Cardiac fibroblast (primary cell): ENCODE data around the gene KCNK6.

Source experiments
- DNase-seq, 2 donors: peaks; one replicate each; pipeline versions ENCODE4 v3.0.0 to v3.0.0-alpha.2; 2010; ENCODE audit warnings: low read depth in 2 of 2
- H3K4me3 ChIP-seq, 2 donors: replicated peaks in 1 of 2; 1 replicate in 1 of 2; 2 replicates in 1 of 2; pipeline ENCODE4 v1.5.1; 2011; ENCODE audit warnings: low read depth in 2 of 2, low read length in 2 of 2, mild to moderate bottlenecking in 2 of 2, moderate library complexity in 1 of 2
- TF ChIP-seq, protein P1 (sequence below): IDR thresholded peaks from one replicate; pipeline ENCODE4 v1.5.1; 2011; ENCODE audit warnings: low read depth, mild to moderate bottlenecking, low read length, inconsistent platforms

KCNK6 gene

DNA sequence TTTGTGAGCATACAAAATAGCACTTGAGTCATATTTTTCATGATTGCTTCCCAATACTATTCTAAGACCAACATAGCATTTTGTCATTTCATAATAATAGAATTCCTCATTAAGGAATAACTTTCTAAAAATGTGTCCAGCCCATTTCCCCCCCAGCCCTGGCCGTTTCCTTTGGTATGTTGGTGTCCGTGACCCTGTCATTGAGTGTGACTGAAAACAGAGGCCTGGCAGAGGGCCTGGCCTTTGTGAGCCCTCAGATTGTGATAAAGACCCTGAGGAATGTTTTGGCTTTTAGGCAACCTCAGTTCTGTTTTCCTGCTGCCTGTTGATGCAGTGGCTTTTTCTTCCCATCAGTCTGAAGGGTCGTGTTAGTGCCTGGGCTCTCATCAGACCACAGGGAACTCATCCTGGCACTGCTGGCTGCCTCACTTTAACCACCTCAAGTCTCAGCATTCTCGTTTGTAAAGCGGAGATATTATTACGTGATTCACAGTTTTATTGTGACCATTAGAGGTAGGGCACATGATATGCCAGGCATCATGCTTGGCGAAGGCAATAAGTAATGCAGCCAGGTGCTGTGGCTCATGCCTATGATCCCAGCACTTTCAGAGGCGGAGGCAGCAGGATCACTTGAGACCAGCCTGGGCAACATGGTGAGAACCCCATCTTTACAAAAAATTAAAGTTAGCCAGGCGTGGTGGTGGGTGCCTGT, 41.5 kb upstream of the KCNK6 start:
- no peak overlapping the region for H3K4me3 ChIP-seq
- DNase-seq = peak; percentile 72 to 91
- TF ChIP-seq, protein P1, sequence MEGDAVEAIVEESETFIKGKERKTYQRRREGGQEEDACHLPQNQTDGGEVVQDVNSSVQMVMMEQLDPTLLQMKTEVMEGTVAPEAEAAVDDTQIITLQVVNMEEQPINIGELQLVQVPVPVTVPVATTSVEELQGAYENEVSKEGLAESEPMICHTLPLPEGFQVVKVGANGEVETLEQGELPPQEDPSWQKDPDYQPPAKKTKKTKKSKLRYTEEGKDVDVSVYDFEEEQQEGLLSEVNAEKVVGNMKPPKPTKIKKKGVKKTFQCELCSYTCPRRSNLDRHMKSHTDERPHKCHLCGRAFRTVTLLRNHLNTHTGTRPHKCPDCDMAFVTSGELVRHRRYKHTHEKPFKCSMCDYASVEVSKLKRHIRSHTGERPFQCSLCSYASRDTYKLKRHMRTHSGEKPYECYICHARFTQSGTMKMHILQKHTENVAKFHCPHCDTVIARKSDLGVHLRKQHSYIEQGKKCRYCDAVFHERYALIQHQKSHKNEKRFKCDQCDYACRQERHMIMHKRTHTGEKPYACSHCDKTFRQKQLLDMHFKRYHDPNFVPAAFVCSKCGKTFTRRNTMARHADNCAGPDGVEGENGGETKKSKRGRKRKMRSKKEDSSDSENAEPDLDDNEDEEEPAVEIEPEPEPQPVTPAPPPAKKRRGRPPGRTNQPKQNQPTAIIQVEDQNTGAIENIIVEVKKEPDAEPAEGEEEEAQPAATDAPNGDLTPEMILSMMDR = no peak

DNA sequence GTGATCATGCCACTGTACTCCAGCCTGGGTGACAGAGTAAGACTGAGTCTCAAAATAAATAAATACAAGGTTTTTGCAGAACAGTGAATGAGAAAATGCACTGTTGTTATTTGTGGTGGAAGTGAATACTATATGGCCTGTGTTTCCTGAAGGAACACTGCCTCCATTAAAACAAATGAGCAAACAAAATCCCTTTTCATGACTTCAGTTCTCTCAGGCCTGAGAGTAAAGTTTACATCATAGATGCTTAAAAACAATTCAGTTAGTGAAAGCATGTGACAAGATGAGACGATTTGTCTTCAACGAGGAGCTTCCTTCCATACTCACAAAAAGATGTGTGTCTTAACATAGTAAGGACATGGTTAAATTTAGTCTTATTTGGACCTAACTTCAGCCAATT, 40.9 kb upstream of the KCNK6 start:
- DNase-seq = no peak
- TF ChIP-seq, protein P1 = no peak
- no peak overlapping the region for H3K4me3 ChIP-seq

DNA sequence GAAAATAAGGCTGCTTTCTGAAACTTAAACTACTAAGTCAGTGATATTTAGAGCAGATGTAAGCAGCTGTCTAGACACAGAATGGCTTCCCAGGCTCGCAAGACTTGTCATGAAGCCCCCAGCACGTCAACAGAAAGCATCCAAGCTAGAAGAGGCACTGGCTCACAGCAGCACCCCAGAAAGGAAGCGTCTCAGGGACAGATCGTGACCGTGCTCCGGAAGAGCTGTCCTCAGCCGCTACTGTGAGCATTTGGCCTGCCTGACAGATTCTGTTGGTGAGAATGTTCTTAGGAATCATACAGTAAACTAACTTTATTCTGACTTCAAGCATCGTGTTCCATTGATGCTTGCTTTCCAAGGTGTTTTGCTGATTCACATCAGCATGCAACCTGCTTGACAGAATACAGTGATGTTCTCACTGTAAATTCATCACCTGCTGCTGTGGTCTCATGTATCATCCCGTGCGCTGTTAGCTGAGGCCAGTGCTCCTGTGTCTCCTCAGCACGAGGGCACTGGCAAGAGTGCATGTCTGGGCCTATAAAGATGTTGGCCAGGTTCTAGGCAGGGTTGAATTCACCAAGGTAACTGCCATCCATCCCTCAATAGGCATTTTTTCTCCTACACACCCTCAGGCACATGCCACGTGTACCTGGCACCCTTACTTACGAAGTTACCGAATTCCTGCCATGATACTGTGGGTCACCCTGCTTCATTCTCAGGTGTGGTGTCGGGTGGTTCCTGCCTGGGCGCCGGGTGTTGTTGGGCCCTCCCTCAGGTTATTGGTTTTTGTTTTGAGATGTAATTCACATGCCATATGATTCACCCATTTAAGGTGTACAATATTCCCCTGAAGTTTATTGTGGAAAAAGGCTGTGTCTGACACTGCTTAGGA, 39.4 kb upstream of the KCNK6 start:
- no peak overlapping the region for H3K4me3 ChIP-seq
- TF ChIP-seq, protein P1 = no peak
- DNase-seq = no peak

DNA sequence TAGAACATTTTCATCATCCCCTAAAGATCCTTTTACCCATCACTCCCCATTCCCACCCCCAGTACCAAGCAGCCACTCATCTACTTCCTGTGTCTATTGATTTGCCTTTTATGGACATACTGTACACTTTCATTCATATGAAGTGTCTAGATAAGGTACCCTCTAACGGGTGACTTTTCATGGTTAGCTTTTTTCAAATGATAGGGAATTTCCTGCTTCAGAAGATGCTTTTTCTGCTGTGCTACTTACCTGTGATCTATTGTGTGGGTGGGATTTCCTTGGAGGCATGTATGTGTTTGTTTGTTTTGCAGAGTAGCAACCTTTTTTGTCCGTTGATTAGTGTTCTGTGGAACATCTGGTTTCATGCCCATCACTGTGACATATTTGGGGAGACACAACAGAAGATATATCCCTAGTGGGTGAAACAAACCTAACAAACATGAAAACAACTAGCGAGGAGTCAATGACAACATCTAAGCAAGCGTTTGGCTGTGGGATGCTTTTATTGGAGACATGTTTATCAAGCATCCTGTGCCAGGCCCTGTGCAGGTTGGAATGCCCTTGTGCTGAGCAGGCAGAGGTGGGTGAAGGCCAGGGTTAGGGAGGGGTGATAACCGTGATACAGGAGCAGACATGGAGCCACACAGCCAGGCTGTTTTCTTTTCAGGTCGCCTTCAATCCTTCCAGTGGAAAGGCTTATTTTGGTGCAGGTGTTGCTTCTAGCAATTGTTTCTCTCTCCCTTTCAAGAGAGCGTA, 37.7 kb upstream of the KCNK6 start:
- DNase-seq = no peak
- TF ChIP-seq, protein P1 = no peak
- H3K4me3 ChIP-seq = no peak overlapping the region

DNA sequence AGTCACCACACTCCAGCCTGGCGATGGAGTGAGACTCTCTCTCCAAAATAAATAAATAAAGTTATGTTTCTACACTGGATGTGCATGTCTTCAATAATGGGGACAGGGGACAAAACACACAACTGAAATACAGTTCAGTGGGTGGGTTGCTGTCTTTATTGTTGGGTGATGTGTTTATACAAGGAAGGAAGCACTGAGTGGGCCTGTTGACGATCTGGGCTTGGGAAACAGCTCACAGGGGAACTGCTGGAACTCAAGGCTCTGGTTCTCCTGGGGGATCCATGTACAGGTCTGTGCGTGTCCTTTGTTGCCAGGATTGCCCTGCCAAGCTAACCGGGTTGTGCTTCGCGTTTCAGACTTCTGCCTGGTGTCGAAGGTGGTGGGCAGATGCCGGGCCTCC, 36.4 kb upstream of the KCNK6 start:
- no peak overlapping the region for H3K4me3 ChIP-seq
- no peak for DNase-seq
- TF ChIP-seq, protein P1 = no peak

DNA sequence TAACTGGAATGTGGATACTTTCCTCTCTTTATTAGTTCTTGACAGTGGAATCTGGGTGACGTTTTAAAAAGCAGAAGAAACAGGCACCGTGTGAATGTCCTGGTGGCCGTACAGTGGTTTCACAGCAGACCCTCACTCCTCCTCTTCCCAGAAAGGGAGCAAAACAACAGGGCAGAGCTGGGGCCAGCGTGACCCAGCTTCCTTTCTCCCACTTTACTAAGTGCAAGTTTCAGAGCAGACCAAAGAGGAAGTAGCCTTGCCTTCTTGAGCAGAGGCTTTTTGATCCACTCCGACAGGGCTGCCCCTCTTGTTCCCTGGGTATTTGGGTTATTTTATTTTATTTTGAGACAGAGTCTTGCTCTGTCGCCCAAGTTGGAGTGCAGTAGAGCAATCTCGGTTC, 35.2 kb upstream of the KCNK6 start:
- no peak overlapping the region for H3K4me3 ChIP-seq
- no peak for DNase-seq
- TF ChIP-seq, protein P1 = no peak
